Lower leg skin (tissue), 4 donors: Measurements from ENCODE around the gene CHCHD4. TPM values are rescaled to one million over a fixed set of nuclear protein-coding genes. Genes with fewer than 3 reads are reported as not detected.

Source experiments
- DNase-seq, 2 donors: peaks; one replicate each; pipeline ENCODE4 v3.0.0-alpha.2; 2019; ENCODE audit warnings: low spot score in 2 of 2
- H3K4me3 ChIP-seq: fragments of 200-600 bp; sonication (generic); 2 replicates; pipeline ENCODE4 v1.5.1; 2017; ENCODE audit warnings: mild to moderate bottlenecking, low read depth; ENCODE audit not compliant: poor library complexity, severe bottlenecking
- CTCF ChIP-seq, 3 donors: fragments of 450-650 bp; IDR thresholded peaks; one replicate each; pipeline ENCODE4 v1.5.1; 2016; ENCODE audit warnings: antibody characterized with exemption in 3 of 3, mild to moderate bottlenecking in 3 of 3, moderate library complexity in 2 of 3
- POLR2A ChIP-seq, 2 donors: fragments of 450-650 bp; IDR thresholded peaks; one replicate each; pipeline ENCODE4 v1.6.1; 2016 to 2017; ENCODE audit warnings: antibody characterized with exemption in 2 of 2, mild to moderate bottlenecking in 1 of 2, moderate library complexity in 1 of 2
- WGBS, 2 donors: methylation state at CpG; one replicate each; pipeline ENCODE4 v1.1.5; 2018; 5-methylcytosine and 5-hydroxymethylcytosine counted together
- intact Hi-C: fragments of 100-400 bp; cut with DNase I; formaldehyde crosslinking; loops from one replicate; pipeline ENCODE4 v1.15.0; 2023; ENCODE audit warnings: low total_unique reads
- total RNA-seq, 4 donors: library from RNA; depleted of rRNA; stranded (reverse); fragments of >200 nt; gene quantifications; one replicate each; pipeline ENCODE4 v1.1.0, GENCODE V29; 2016

CHCHD4 gene
- total RNA-seq, 4 donors from 2014 or later: 8.4 to 14.6 (median 11.8) TPM

DNA sequence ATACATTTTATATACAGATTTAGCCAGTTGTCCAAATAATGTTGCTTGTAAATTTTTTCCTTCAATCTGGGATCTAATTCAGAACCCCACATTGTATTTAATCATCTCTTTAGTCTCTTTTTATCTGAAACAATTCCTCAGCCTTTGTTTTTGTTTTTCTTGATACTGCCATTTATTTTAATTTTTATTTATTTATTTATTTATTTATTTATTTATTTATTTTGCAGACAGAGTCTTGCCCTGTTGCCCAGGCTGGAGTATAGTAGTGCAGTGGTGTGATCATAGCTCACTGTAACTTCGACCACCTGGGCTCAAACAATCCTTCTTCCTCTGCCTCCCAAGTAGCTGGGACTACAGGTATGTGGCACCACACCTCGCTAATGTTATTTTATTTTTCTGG lies 61.5 kb downstream of the CHCHD4 start:
- 84 to 95% methylated on average over 2 of the region's 2 CpGs for WGBS, 2 donors
- no peak for DNase-seq
- H3K4me3 ChIP-seq: no peak overlapping the region
- intact Hi-C loops: no loop called here
- TF ChIP-seq POLR2A (IDR thresholded peaks at IDR 0.05) (no peak), CTCF (IDR thresholded peaks at IDR 0.05) (no peak)

Other genes with a start within 250 kb of the CHCHD4 start
- 1 to 10 TPM in 1 of 4 donors, under 1 TPM in 3; 0.49 to 2.4 (median 0.68) TPM for gene WNT7A, start 244.8 kb downstream of the CHCHD4 start, total RNA-seq
- 100 to 1,000 TPM; 184 to 225 (median 202) TPM for gene TMEM43, start 182 bp upstream of the CHCHD4 start, total RNA-seq
- 100 to 1,000 TPM in 1 of 4 donors, 10 to 100 TPM in 3; 50.6 to 110 (median 76.2) TPM for gene XPC, start 53.7 kb upstream of the CHCHD4 start, total RNA-seq
- gene LSM3, start 53.9 kb upstream of the CHCHD4 start, total RNA-seq: 10 to 100 TPM in 1 of 4 donors, 1 to 10 TPM in 3; 7.6 to 11.4 (median 8.2) TPM